Mesenchymal stem cell (in vitro differentiated cells and primary cell): Measurements from ENCODE around the gene CACNA1C.

ENCODE experiments used
- DNase-seq: peaks from one replicate; pipeline ENCODE4 v3.0.0-alpha.2; 2013
- H2AFZ ChIP-seq: one replicate; pipeline ENCODE4 v1.6.1; 2013; ENCODE audit warnings: low read depth, mild to moderate bottlenecking, control low read depth, inconsistent platforms, low read length, moderate library complexity
- H2AK5ac ChIP-seq: 2 replicates; pipeline ENCODE4 v1.6.1; 2013; ENCODE audit warnings: low read length, moderate library complexity, mild to moderate bottlenecking, inconsistent platforms; ENCODE audit not compliant: severe bottlenecking
- H2BK120ac ChIP-seq: one replicate; pipeline ENCODE4 v1.6.1; 2013; ENCODE audit warnings: low read depth, mild to moderate bottlenecking, inconsistent platforms, low read length, moderate library complexity
- H2BK12ac ChIP-seq, 2 experiments: one replicate each; pipeline ENCODE4 v1.6.1; 2013; ENCODE audit warnings: inconsistent platforms in 2 of 2, low read length in 2 of 2, mild to moderate bottlenecking in 2 of 2, moderate library complexity in 2 of 2, control low read depth in 1 of 2
- H2BK15ac ChIP-seq: one replicate; pipeline ENCODE4 v1.6.1; 2013; ENCODE audit warnings: mild to moderate bottlenecking, low read depth, inconsistent platforms; ENCODE audit not compliant: poor library complexity, severe bottlenecking
- H2BK5ac ChIP-seq: 2 replicates; pipeline ENCODE4 v1.6.1; 2013; ENCODE audit warnings: low read depth, mild to moderate bottlenecking, low read length, control low read depth, inconsistent platforms; ENCODE audit not compliant: poor library complexity, severe bottlenecking
- H3K14ac ChIP-seq, 2 experiments: one replicate each; pipeline ENCODE4 v1.6.1; 2013; ENCODE audit warnings: inconsistent platforms in 2 of 2, low read length in 2 of 2, control low read depth in 1 of 2, mild to moderate bottlenecking in 1 of 2, moderate library complexity in 1 of 2
- H3K18ac ChIP-seq, 2 experiments: one replicate each; pipeline ENCODE4 v1.6.1; 2013; ENCODE audit warnings: inconsistent platforms in 2 of 2, low read length in 2 of 2, control low read depth in 1 of 2, low read depth in 1 of 2, mild to moderate bottlenecking in 1 of 2
- H3K23ac ChIP-seq, 2 experiments: one replicate each; pipeline ENCODE4 v1.6.1; 2013; ENCODE audit warnings: inconsistent platforms in 2 of 2, low read length in 2 of 2, mild to moderate bottlenecking in 2 of 2, moderate library complexity in 2 of 2, control low read depth in 1 of 2
- H3K27ac ChIP-seq: 2 replicates; pipeline ENCODE4 v1.5.1; 2013; ENCODE audit warnings: mild to moderate bottlenecking, moderate library complexity, low read length, control low read depth, inconsistent platforms; ENCODE audit not compliant: poor library complexity, severe bottlenecking
- H3K27me3 ChIP-seq, 2 experiments: 2 replicates each; pipeline versions ENCODE4 v1.6.1 to v1.7.0; 2013; ENCODE audit warnings: low read length in 2 of 2, mild to moderate bottlenecking in 2 of 2, moderate library complexity in 2 of 2, control low read depth in 1 of 2, inconsistent platforms in 1 of 2; ENCODE audit not compliant: control insufficient read depth in 1 of 2, insufficient read depth in 1 of 2
- H3K36me3 ChIP-seq, 2 experiments: 2 replicates each; pipeline versions ENCODE4 v1.6.1 to v1.7.0; 2013; ENCODE audit warnings: low read length in 2 of 2, control low read depth in 1 of 2, inconsistent platforms in 1 of 2, low read depth in 1 of 2, mild to moderate bottlenecking in 1 of 2; ENCODE audit not compliant: insufficient read depth in 2 of 2, control insufficient read depth in 1 of 2
- H3K4ac ChIP-seq, 2 experiments: one replicate each; pipeline ENCODE4 v1.6.1; 2013; ENCODE audit warnings: inconsistent platforms in 2 of 2, low read length in 2 of 2, mild to moderate bottlenecking in 2 of 2, moderate library complexity in 2 of 2, control low read depth in 1 of 2, low read depth in 1 of 2
- H3K4me1 ChIP-seq: 2 replicates; pipeline ENCODE4 v1.6.1; 2013; ENCODE audit warnings: low read depth, low read length, control low read depth; ENCODE audit not compliant: control insufficient read depth, insufficient read depth
- H3K4me2 ChIP-seq: 2 replicates; pipeline ENCODE4 v1.6.1; 2013; ENCODE audit warnings: low read length, mild to moderate bottlenecking, inconsistent platforms; ENCODE audit not compliant: poor library complexity, severe bottlenecking
- H3K4me3 ChIP-seq, 2 experiments: 2 replicates each; pipeline versions ENCODE4 v1.5.1 to v1.7.0; 2013; ENCODE audit warnings: low read length in 2 of 2, mild to moderate bottlenecking in 2 of 2, control low read depth in 1 of 2, low read depth in 1 of 2; ENCODE audit not compliant: insufficient read depth in 1 of 2
- H3K79me1 ChIP-seq: replicated peaks from 2 replicates; pipeline ENCODE4 v1.6.1; 2013; ENCODE audit warnings: mild to moderate bottlenecking, control low read depth, low read length, inconsistent platforms; ENCODE audit not compliant: poor library complexity, severe bottlenecking
- H3K9ac ChIP-seq: 2 replicates; pipeline ENCODE4 v1.7.0; 2013; ENCODE audit warnings: mild to moderate bottlenecking, low read length, moderate library complexity
- H3K9me3 ChIP-seq: 2 replicates; pipeline ENCODE4 v1.7.0; 2013; ENCODE audit warnings: mild to moderate bottlenecking, low read length; ENCODE audit not compliant: control insufficient read depth
- H4K8ac ChIP-seq: one replicate; pipeline ENCODE4 v1.6.1; 2013; ENCODE audit warnings: inconsistent platforms, mild to moderate bottlenecking, low read length, moderate library complexity
- H4K91ac ChIP-seq: one replicate; pipeline ENCODE4 v1.6.1; 2013; ENCODE audit warnings: mild to moderate bottlenecking, low read length, inconsistent platforms
- WGBS: methylation state at CpG from one replicate; pipeline ENCODE4 v1.1.7; 2013; ENCODE audit warnings: mixed read lengths; 5-methylcytosine and 5-hydroxymethylcytosine counted together

The CACNA1C gene

DNA sequence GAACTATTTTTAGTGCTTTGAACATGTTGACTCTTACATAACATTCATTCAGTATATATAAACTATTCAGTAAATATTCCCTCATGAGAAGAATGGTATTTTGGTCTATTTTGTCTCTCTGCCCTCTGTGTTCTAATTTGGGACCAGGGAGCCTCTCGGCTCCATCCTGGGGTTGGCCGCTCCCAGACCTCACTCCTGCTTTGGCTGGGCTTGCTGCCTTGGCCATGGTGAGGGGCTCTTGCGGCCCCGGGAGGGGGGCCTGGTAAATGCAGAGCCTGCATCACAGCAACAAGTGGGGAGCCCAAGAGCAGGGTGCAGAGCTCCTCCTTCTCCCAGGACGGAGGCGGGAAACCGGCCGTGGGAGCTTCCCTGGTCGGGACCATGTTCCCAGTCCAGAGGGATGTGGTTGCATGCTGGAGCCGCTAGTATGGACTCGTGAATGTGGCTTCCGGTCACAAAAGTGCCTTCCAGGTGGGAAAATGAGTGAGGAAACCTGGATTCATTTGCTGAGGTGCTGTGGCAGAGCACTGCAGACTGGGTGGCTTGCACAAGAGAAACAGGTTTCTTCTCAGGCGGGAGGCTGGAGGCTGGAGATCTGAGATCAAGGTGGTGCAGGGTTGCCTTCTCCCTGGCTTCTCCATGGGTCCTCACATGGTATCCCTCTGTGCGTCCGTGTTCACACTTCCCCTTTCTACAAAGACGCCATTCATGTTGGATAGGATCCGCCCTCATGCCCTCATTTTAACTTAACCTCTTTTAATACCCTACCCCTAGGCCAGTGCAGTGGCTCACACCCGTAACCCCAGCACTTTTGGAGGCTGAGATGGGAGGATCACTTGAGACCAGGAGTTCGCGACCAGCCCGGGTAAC, 250.2 kb downstream of the CACNA1C start:
- Histone ChIP-seq H3K4ac (no peak overlapping the region), H3K9me3 (no peaks in the 10 kb centered on the region), H4K8ac (no peak overlapping the region), H3K18ac (no peak overlapping the region), H3K27ac (no peak overlapping the region), H3K79me1 (no peaks in the 10 kb centered on the region), H3K27me3 (peaks cover 0 to 11% of the 10 kb centered on the region in 2 experiments), H4K91ac (peak overlapping the region; percentile 11), H3K4me2 (no peak overlapping the region), H2BK15ac (no peak overlapping the region), H3K23ac (no peak overlapping the region), H2BK12ac (peak overlapping the region in 1 of 2 experiments; percentile 55), H3K4me3 (no peak overlapping the region), H3K14ac (no peak overlapping the region), H2BK120ac (no peak overlapping the region), H3K36me3 (no peaks in the 10 kb centered on the region), H3K9ac (peak overlapping the region; percentile 58), H2BK5ac (no peak overlapping the region), H2AFZ (no peak overlapping the region), H2AK5ac (no peak overlapping the region), H3K4me1 (peaks cover 13% of the 10 kb centered on the region)
- no peak for DNase-seq
- 97% methylated on average over 20 of the region's 21 CpGs for WGBS

DNA sequence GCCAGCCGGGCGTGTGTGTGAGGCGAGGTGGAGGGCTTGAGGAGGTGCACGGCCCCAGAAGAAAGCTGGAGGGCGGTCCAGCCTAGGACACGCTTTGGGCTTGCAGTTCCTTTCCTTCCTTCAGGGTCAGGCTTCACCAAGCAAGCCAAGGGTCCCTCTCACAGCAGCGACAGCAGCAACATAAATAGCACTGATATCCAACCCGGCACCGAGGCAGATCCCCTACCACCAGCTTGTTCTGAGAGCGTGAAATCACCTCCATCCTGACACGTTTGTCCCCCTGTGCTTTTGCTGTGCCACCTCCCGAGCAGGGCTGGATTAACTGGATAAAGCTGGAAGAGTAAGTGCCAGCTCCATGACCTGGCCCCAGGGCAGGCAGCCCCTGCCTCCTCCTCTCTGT, 251.4 kb downstream of the CACNA1C start:
- Histone ChIP-seq H3K23ac (no peak overlapping the region), H3K36me3 (peaks cover 0 to 3% of the 10 kb centered on the region in 2 experiments), H3K4me3 (no peak overlapping the region), H3K4me2 (no peak overlapping the region), H2BK12ac (no peak overlapping the region), H3K9me3 (peaks cover 6% of the 10 kb centered on the region), H3K9ac (no peak overlapping the region), H3K79me1 (no peaks in the 10 kb centered on the region), H3K18ac (no peak overlapping the region), H2AFZ (no peak overlapping the region), H4K91ac (no peak overlapping the region), H3K27ac (no peak overlapping the region), H2AK5ac (peak overlapping the region; percentile 29), H4K8ac (no peak overlapping the region), H3K4me1 (peaks cover 13% of the 10 kb centered on the region), H2BK15ac (no peak overlapping the region), H3K14ac (no peak overlapping the region), H3K4ac (no peak overlapping the region), H2BK5ac (no peak overlapping the region), H3K27me3 (peaks cover 0 to 11% of the 10 kb centered on the region in 2 experiments), H2BK120ac (no peak overlapping the region)
- DNase-seq, result no peak
- WGBS, result 89% methylated on average over 12 of the region's 12 CpGs

DNA sequence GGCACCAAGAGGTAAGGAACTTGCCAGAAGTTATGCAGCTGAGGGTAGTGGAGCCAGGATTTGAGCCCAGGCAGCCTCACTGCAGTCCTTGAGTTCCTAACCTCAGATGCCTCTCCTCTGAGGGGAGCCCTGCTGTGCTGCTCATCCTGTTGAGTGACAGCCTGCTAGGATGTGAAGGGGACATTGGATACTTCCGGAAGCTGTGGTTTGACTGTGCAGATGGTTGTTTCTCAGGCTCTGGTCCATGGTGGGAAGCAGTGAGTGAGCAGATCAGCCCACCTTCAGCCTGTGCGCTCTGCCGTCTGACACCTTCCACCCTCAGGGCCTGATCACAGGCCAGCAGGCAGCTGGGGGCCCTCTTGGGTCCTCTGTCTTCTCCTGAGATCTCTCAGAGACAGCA, 253.2 kb downstream of the CACNA1C start:
- Histone ChIP-seq H3K4ac (no peak overlapping the region), H2AFZ (no peak overlapping the region), H3K27ac (no peak overlapping the region), H3K9me3 (peaks cover 6% of the 10 kb centered on the region), H2BK12ac (peak overlapping the region in 1 of 2 experiments; percentile 27), H3K4me1 (peaks cover 16% of the 10 kb centered on the region), H3K4me2 (no peak overlapping the region), H3K14ac (peak overlapping the region in 1 of 2 experiments; percentile 75), H4K8ac (peak overlapping the region; percentile 1), H2BK5ac (no peak overlapping the region), H2BK120ac (no peak overlapping the region), H3K23ac (no peak overlapping the region), H3K79me1 (no peaks in the 10 kb centered on the region), H2BK15ac (no peak overlapping the region), H4K91ac (peak overlapping the region; percentile 18), H3K27me3 (peaks cover 0 to 11% of the 10 kb centered on the region in 2 experiments), H3K18ac (peak overlapping the region; percentile 4 to 82), H3K9ac (no peak overlapping the region), H3K36me3 (peaks cover 0 to 3% of the 10 kb centered on the region in 2 experiments), H2AK5ac (no peak overlapping the region), H3K4me3 (no peak overlapping the region)
- 18% methylated on average over 3 of the region's 3 CpGs for WGBS
- DNase-seq, result no peak

DNA sequence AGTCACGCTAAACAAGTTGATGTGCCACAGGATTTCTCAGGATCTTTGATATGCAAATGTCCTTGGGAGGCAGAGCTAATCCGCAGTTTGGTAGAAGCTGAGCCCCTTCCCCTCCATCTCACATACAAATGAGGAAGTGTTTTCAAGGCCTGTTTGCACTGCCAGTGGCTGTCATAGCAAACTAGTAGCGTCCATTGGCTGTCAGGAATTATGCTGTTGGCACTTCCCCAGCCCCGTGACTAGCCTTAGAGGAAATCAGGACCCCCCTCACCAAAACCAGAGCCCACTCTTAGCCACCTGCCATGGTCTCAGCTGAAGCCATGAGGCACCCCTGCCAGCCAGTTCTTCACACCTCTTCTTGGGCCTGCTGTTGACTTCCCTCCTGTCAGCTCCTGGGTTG, 253.9 kb downstream of the CACNA1C start:
- Histone ChIP-seq H3K27ac (no peak overlapping the region), H4K91ac (no peak overlapping the region), H2BK120ac (no peak overlapping the region), H3K4me2 (no peak overlapping the region), H3K18ac (no peak overlapping the region), H2BK12ac (peak overlapping the region in 1 of 2 experiments; percentile 63), H3K36me3 (peaks cover 0 to 3% of the 10 kb centered on the region in 2 experiments), H3K4me1 (peaks cover 12% of the 10 kb centered on the region), H3K14ac (no peak overlapping the region), H3K9me3 (peaks cover 6% of the 10 kb centered on the region), H3K9ac (no peak overlapping the region), H2AK5ac (peak overlapping the region; percentile 16), H3K27me3 (peaks cover 0 to 11% of the 10 kb centered on the region in 2 experiments), H4K8ac (no peak overlapping the region), H3K23ac (no peak overlapping the region), H2AFZ (no peak overlapping the region), H3K4me3 (no peak overlapping the region), H3K79me1 (no peaks in the 10 kb centered on the region), H3K4ac (peak overlapping the region in 1 of 2 experiments; percentile 51), H2BK5ac (no peak overlapping the region), H2BK15ac (no peak overlapping the region)
- 89% methylated on average over 4 of the region's 4 CpGs for WGBS
- no peak for DNase-seq
